ENCODE data around the gene PLCL1.

DNA sequence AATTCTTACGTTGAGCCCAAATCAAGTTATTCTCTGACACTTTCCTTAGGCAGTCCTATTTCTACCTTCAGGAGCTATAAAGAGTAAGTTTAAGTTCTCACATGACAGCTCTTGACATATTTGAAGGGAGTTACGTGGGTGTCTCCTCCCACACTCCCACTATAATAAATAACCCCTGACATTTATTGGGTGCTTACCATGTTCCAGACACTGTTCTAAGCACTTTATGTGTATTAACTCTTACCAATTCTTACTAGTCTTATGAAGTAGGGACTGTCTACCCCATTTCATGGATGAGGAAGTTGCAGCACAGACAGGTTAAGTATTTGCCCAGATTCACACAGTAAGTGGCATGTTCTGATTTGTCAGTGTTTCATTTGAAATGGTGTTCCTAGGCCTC is 17.9 kb downstream of the PLCL1 start:
- TF ChIP-seq CTCF (IDR thresholded peaks at IDR 0.05), result no peak
- TF ChIP-seq POLR2A (IDR thresholded peaks at IDR 0.05), result no peak
